Endometrial microvascular endothelial cells (primary cell): Measurements from ENCODE around the gene AP3B1. TPM values are rescaled to one million over a fixed set of nuclear protein-coding genes. Genes with fewer than 3 reads are reported as not detected.
"Not testable (repeated sequence)": the region's sequence is repeated elsewhere in the genome, so short reads cannot be mapped to it uniquely, and the experiment has no call there.

Experiments used
- in situ Hi-C: cut with HindIII; loops from 2 replicates; pipeline ENCODE4 v1.10.0; 2017; ENCODE audit warnings: low sequenced_read_pairs, low pct_unique_long_range_greater_than_20kb; ENCODE audit errors: inconsistent ontology term
- total RNA-seq: library from RNA; depleted of rRNA; stranded (reverse); fragments of >200 nt; gene quantifications from one replicate; pipeline ENCODE4 v1.2.3, GENCODE V29; 2015; ENCODE audit errors: inconsistent ontology term

Gene AP3B1
- total RNA-seq, 1 donor from 2014 or later, result 36.5 TPM

- in situ Hi-C loops, result no loop called here
These were observed 191.1 kb downstream of the AP3B1 start for GRCh38 chr5:78103232-78103918.

- in situ Hi-C loops, result no loop called here
These were observed 192.0 kb downstream of the AP3B1 start for GRCh38 chr5:78102500-78102899.

- in situ Hi-C loops, result no loop called here
These were observed 199.4 kb downstream of the AP3B1 start for GRCh38 chr5:78095125-78095524.

GRCh38 chr5:78090002-78090401, 204.5 kb downstream of the AP3B1 start:
- in situ Hi-C loops, result no loop called here

GRCh38 chr5:78078858-78079257, 215.6 kb downstream of the AP3B1 start:
- in situ Hi-C loops, result no loop called here

- in situ Hi-C loops, result no loop called here
These were observed 217.0 kb downstream of the AP3B1 start for GRCh38 chr5:78077369-78078068.

- in situ Hi-C loops, result no loop called here
These were observed 218.1 kb downstream of the AP3B1 start for GRCh38 chr5:78076351-78076750.

GRCh38 chr5:78075301-78075700, 219.2 kb downstream of the AP3B1 start:
- in situ Hi-C loops, result no loop called here

- in situ Hi-C loops, result not testable (repeated sequence)
These were observed 223.8 kb downstream of the AP3B1 start for GRCh38 chr5:78070691-78071090.

- in situ Hi-C loops, result not testable (repeated sequence)
These were observed 226.9 kb downstream of the AP3B1 start for GRCh38 chr5:78067581-78067980.

GRCh38 chr5:78066722-78067121, 227.8 kb downstream of the AP3B1 start:
- in situ Hi-C loops, result not testable (repeated sequence)

GRCh38 chr5:78065663-78066062, 228.8 kb downstream of the AP3B1 start:
- in situ Hi-C loops, result no loop called here

GRCh38 chr5:78064941-78065472, 229.5 kb downstream of the AP3B1 start:
- in situ Hi-C loops, result no loop called here

GRCh38 chr5:78063495-78063894, 231.0 kb downstream of the AP3B1 start:
- in situ Hi-C loops, result no loop called here

- in situ Hi-C loops, result no loop called here
These were observed 231.9 kb downstream of the AP3B1 start for GRCh38 chr5:78062645-78063044.

GRCh38 chr5:78060421-78060820, 234.1 kb downstream of the AP3B1 start:
- in situ Hi-C loops, result no loop called here

GRCh38 chr5:78058625-78059024, 235.9 kb downstream of the AP3B1 start:
- in situ Hi-C loops, result no loop called here

- in situ Hi-C loops, result no loop called here
These were observed 237.5 kb downstream of the AP3B1 start for GRCh38 chr5:78056901-78057514.

- in situ Hi-C loops, result no loop called here
These were observed 238.4 kb downstream of the AP3B1 start for GRCh38 chr5:78056053-78056452.

- in situ Hi-C loops, result no loop called here
These were observed 243.6 kb downstream of the AP3B1 start for GRCh38 chr5:78050888-78051287.
